Left ventricle myocardium superior (tissue), 1 donor: ENCODE data around the gene IFI27L1. TPM values are rescaled to one million over a fixed set of nuclear protein-coding genes. Genes with fewer than 3 reads are reported as not detected.
A peak's percentile ranks its signal among the peaks of the same experiment; 100 is the strongest.

Source experiments
- ATAC-seq: fragments of 200-7000 bp; cut with Tn5 transposase; one replicate; pipeline ENCODE4 v1.9.1; 2020; ENCODE audit warnings: mild to moderate bottlenecking, moderate library complexity
- DNase-seq: peaks from one replicate; pipeline ENCODE4 v3.0.0-alpha.2; 2020
- intact Hi-C: fragments of 100-400 bp; cut with micrococcal nuclease; formaldehyde crosslinking; loops from one replicate; pipeline ENCODE4 v1.11.0; 2022
- total RNA-seq: library from RNA; stranded (reverse); fragmentation: NEBNext Ultra II Directional; extraction: Animal tissue kit (Norgen Biotek cat#: 25700); gene quantifications from one replicate; pipeline ENCODE4 v1.2.1, GENCODE V29; 2021
- donor health status: DM: no; HTN: yes; CAD: no; lungs with severe emphysema.

The IFI27L1 gene
- total RNA-seq, 1 donor from 2014 or later, result 9.7 TPM

- ATAC-seq, result no peak
- intact Hi-C loops, result no loop called here
These were observed 6.6 kb upstream of the IFI27L1 start for GRCh38 chr14:94074534-94074933.

GRCh38 chr14:94075008-94075407 lies 6.1 kb upstream of the IFI27L1 start:
- intact Hi-C loops, result no loop called here
- DNase-seq (no peak), ATAC-seq (no peak)

More at GRCh38 chr14:94074534-94074933, 6.6 kb upstream of the IFI27L1 start:
- no peak for DNase-seq

DNA sequence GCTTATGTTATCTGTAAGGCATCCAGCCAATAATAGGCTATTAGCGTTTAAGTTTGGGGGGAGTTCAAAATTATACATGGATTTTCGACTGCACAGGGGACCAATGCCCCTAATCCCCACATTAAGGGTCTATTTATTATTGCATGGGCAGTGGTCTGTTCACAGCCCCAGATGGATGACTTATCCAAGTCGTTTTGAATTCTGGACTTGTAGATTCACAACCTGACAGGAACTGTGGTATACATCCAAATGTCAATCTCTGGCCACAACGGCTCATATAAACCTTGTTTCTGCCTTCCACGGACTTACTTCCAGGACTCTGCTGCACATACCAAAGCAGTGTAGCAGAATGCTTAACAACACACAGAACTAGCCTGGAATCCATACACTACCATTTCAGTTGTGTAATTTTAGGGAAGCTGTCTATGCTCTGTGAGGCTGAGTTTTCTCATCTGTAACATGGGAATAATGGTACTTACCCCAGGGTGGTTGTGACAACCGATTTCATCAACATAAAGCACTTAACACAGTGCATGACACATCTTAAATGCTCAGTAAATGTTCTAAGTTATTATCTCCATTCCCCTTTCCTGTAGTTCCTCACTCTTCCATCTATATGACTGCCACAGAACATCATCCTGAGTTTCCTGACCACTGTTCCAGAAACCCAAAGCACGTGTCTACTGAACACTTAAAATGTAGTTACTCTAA lies 3.8 kb upstream of the IFI27L1 start:
- no peak for ATAC-seq
- DNase-seq, result no peak
- intact Hi-C loops, result no loop called here

DNA sequence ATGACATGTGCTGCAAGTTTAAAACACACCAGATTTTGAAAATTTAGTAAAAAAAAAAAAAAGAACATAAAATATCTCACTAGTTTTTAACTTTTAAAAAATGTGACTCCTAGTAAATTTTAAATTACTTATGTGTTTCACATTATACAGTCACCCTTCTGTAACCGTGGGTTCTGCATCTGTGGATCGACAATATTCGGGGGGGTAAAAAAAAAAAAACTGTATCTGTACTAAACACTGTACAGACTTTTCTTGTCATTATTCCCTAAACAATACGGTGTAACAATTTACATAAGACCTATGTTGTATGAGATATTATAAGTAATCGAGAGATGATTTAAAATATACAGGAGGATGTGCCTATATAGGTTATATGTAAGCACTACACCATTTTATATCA lies 3.3 kb upstream of the IFI27L1 start:
- DNase-seq, result no peak
- no peak for ATAC-seq
- intact Hi-C loops, result no loop called here

DNA sequence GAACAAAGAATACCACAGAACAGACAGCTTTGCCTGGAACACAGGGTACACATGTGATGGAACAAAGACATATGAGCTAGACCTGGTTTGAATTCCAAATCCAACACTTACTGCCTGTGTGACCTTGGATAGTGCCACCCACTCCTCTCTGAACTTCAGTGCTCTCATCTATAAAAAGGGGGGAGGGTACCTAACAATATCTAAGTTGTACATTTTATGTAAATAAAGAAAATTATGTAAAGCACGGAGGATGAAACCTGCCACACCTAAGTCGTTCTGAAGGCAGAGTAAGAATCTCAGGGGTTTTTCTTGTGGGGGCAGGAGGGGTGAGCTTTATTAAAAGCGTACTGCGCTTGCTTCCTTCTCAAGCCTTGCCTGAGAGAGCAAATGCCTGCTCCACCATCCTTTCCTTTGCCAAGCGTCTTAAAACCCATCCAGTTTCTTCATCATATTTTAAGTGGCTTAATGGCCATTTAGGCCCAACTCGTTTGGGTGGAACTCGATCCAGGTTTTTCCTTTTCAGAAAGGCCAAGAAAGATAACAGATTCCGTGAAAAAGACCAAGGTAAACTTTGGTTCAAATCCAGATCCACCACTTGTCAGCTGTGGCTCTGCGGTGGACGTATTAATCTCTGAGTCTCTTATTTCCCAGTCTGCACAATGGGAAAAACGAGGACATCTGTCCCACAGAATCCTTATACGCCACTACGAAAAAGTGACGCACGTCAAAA lies 1.1 kb upstream of the IFI27L1 start:
- ATAC-seq (no peak), DNase-seq (no peak)
- intact Hi-C loops, result no loop called here

DNA sequence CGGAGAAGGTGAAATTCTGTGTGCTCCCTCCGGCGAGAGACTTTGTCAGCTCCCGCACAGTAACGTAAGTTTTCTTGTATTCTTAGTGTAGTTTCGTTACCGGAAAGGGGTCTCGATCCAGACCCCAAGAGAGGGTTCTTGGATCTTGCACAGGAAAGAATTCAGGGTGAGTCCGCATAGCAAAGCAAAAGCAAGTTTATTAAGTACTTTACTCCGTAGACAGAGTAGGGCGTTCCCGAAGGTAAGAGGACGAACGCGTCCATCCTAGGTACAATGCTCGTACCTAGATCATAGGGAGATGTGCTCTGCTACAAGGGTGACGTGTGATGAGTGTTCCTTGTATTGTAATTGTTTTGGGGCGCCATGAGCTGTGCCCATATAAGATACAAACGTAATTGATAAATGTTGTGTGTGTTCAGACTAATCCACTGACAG lies 293 bp downstream of the IFI27L1 start:
- intact Hi-C loops, result no loop called here
- ATAC-seq (peak; percentile 5), DNase-seq (no peak)

- ATAC-seq (no peak), DNase-seq (no peak)
- intact Hi-C loops, result no loop called here
These were observed 6.8 kb downstream of the IFI27L1 start for GRCh38 chr14:94087891-94088290.

DNA sequence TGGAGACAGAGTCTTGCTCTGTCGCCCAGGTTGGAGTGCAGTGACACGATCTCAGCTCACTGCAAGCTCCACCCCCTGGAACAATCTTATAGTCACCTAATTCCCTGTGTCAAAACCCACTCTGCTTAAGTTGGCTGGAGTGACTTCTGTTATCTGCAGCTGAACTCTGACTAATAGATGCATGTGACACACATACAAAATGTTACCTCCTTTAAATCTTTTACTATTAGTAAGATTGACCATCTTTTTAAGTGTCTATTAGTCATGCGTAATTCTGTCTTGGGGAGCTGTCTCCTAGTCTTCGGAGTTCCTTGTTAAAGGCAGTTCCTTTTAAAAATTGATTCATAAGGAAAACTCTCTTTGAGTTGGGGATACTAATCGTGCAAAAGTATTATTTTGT lies 7.4 kb downstream of the IFI27L1 start:
- no peak for ATAC-seq
- DNase-seq, result no peak
- intact Hi-C loops, result no loop called here

GRCh38 chr14:94089479-94089878 lies 8.4 kb downstream of the IFI27L1 start:
- DNase-seq, result no peak
- ATAC-seq, result no peak
- intact Hi-C loops, result no loop called here

- intact Hi-C loops, result no loop called here
- DNase-seq (no peak), ATAC-seq (no peak)
These were observed 12.3 kb downstream of the IFI27L1 start for GRCh38 chr14:94093418-94093817.

DNA sequence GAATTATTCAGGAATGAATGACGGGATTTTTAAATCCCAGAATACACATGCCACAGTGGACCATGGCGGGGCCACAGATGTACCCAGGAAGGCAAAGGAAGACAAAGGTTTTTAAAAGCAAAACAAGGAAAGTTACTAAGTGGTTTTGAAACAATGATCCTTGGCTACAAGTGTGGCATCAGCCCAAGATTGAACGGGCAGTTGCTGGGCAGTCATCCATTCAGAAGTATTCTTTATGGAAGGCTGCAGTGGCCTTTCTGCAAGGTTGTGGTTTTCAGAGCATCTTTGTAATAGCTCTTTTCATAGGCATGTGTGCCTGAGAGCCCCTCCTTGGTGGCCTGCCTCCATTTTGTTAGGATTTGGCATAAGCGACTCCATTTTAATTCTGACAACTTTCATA lies 16.0 kb downstream of the IFI27L1 start:
- intact Hi-C loops, result no loop called here
- ATAC-seq, result no peak

GRCh38 chr14:94098326-94098992 lies 17.3 kb downstream of the IFI27L1 start:
- intact Hi-C loops, result no loop called here
- DNase-seq (no peak), ATAC-seq (peak; percentile 41)

More for the DNA sequence above, 16.0 kb downstream of the IFI27L1 start:
- DNase-seq, result no peak

DNA sequence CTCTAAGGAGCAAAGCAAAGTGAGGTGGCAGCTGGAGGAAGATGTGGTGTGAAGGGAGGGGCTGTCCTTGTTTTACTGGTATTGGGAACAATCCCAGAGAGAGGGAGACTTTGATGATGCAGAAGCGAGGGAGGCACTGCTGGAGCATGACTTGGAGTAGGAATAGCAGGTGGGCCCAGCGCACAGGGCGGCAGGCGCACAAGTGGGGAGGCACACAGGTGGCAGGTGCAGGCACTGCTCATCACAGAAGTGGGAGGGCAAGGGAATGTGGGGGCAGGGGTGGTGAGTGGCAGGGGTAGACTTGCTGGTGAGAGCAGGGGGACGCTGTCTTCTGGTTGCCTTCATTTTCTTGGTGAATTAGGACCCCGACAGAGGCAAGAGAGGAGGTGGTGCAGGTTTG lies 17.9 kb downstream of the IFI27L1 start:
- ATAC-seq (no peak), DNase-seq (no peak)
- intact Hi-C loops, result no loop called here

DNA sequence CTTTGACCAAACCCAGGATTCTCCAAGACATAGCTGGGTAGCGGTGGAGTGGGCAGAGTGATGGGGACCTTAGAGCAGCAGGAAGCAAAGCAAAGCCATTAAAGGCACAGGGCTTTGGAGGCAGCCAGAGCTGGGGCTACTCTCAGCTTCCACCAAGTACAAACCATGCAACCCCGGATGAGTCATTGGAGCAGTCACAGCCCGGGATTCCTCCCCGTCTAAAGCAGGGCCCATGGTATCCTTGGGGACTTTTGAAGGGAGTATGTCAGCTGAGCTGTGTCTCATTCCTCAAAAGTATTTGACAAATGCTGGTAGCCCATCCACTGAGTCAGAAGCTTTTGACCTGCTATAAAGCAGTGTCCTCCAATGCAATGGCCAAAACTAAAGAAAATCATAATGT lies 19.7 kb downstream of the IFI27L1 start:
- intact Hi-C loops, result no loop called here
- ATAC-seq (no peak), DNase-seq (no peak)

DNA sequence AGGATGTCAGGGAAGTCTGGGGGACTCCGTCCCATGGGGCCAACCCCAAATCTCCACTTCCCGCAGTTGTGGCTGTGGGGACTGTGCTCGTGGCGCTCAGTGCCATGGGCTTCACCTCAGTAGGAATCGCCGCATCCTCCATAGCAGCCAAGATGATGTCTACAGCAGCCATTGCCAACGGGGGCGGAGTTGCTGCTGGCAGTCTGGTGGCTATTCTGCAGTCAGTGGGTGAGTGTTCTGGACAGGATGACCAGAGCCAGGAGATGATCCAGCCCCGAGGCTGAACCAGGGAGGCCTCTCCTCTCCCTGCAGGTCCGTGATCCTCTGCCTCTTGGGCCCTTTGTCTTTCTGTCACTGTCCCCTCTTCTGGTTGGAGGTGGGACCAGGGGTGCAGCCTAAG lies 20.6 kb downstream of the IFI27L1 start:
- intact Hi-C loops, result no loop called here
- DNase-seq (peak; percentile 47), ATAC-seq (no peak)

GRCh38 chr14:94102768-94103482 lies 21.8 kb downstream of the IFI27L1 start:
- intact Hi-C loops, result no loop called here
- DNase-seq (no peak), ATAC-seq (no peak)

DNA sequence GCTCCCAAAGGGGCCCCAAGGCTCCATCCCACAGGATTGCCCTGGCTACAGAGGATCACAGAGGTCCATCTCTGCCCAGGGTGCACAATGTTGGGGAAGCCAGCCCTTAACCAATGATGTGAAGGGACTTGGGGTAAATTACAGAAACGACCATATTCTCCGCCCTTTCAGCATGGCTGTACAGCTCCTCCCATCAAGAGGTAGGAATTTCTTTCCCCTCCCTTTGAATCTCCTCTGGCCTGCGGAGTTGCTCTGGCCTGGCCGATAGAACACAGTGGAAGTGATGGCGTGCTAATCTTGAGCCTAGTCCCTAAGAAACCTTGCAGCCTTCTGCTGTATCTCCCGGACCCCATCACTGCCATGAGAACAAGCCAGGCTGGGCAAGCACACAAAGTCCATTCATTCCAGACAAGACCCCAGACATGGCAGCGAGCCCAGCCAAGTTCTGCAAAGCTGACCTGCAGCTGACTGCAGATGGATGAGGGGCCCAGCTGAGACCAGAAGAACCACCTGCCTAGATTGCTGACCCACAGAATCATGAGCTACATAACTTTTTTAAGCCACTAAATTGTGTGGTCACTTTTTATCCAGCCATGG lies 22.5 kb downstream of the IFI27L1 start:
- no peak for ATAC-seq
- DNase-seq, result no peak
- intact Hi-C loops, result no loop called here

- DNase-seq (no peak), ATAC-seq (no peak)
- intact Hi-C loops, result no loop called here
These were observed 23.6 kb downstream of the IFI27L1 start for GRCh38 chr14:94104731-94105130.

DNA sequence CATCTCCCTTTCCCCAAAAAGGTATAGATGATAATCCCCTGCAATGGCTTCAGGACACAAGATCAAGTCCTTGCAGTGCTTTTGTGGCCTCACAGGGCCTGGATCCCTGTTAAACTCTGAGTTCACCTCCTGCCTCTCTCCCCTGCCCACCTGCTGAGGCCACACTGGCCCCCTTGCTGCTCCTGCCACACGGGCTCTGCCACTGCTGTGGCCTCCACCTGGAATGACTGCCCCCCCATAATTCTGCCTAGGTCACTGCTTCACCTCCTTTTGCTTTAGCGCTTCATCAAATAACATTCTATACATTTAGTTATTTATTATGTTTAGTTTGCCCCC lies 28.8 kb downstream of the IFI27L1 start:
- intact Hi-C loops, result no loop called here
- ATAC-seq (no peak), DNase-seq (no peak)
